ENCODE measurements around the gene SCAMP4.

Gene SCAMP4

DNA sequence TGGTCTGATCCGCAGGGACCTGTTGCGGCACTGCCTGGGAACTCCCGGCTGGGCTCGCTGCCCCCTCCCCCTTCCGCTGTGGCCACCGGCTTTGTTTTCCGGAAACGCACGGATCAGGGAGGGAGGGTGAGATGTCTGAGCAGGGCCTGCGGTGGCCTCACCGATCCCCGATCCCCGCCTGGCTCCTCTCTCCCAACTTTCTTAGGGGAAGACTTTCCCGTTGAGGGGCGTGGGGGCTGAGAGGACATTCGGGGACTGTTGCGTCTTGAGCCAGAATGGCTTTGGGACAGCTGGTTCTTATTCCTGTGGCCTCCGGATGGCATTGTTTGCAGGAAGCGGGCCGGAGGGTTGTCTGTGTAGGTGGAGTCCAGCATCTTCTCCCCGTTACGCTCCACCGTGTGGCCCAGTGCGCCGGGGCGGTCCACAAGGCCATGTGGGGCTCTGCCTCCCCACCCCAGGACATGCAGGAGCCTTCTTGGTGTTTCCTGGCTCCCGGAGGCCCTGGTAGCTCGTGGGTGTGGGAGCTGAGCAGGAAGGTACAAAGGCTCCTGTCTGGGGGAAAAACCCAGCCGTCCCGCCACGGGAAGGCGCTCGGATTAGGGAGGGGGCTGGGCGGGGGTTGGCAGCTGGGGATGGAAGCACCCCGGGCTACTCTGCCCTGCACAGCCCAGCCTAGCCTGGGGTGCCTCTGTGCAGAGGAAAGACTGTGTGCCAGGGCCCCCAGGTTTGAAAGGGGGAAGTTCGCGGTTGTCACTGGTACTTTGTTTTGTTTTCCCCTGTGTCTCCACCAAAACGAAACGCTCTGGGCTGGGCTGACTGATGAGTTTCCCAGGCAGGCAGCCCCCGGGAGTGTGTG, 37.1 kb downstream of the SCAMP4 start:
- DNase-seq = peak; percentile 81

- peak; percentile 33 for DNase-seq
Observed at GRCh38 chr19:1942934-1943555, 37.8 kb downstream of the SCAMP4 start.

DNA sequence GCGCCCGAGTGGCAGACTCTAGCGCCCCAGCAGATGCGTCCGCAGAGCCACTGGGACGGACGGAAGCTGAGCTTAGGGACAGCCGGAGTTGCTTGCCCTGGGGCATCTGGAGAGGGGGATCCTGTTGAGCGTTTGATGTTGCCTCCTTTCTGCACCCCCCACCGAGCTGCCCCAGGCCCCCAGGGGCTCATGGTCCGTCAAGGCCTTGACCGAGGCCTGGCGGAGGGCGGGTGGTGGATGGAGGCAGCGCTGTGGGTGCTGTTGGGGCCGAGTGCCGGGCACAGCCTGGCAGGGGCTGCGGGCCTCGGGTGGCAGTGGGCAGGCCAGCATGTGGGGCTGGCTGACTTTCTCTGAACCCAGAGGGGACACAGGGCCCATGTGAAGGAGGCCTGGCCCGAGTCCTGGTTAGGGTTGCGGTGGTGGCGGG, 38.5 kb downstream of the SCAMP4 start:
- DNase-seq = no peak

DNA sequence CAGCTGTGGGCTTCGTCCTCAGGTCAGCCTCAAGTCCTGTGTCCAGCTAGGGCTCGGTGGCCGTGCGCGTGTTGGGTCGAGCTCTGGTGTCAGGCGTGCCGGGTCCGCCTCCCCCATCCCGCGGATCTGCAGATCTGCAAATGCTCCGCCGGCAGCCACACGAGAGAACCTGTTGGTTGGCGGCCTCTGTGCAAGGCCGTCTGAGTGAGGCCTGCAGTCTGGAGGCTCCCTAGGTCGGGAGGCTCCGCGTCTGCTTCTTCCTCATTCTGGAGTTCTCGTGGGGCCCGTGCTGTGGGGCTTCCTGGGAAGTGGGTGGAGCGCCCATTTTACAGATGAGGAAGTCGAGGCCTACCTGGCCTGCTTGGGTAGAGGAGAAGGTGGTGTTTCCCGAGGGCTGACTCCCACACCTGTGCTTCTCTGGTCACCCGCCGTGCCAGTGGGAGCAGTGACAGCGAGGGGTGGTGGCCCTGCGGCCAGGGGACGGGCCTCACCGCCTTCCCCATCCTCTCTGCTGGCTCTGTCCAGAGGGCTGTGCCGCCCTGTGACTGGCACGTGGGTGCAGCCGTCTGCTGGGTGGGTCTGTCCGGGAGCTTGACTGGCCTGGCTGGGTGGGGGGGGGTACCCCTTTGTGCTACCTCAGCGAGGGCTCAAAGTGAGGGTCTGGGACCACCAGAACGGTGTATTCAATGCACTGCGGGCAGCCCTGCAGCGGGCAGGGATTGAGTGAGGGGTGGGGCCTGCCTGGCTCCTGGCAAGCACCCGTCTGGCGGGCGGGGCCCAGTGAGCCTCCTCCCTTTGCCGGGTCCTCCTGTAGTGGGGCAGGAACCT, 39.1 kb downstream of the SCAMP4 start:
- DNase-seq = no peak

GRCh38 chr19:1944916-1945561, 39.8 kb downstream of the SCAMP4 start:
- no peak for DNase-seq

- DNase-seq = peak; percentile 42
Observed at GRCh38 chr19:1945899-1946298, 40.7 kb downstream of the SCAMP4 start.

DNA sequence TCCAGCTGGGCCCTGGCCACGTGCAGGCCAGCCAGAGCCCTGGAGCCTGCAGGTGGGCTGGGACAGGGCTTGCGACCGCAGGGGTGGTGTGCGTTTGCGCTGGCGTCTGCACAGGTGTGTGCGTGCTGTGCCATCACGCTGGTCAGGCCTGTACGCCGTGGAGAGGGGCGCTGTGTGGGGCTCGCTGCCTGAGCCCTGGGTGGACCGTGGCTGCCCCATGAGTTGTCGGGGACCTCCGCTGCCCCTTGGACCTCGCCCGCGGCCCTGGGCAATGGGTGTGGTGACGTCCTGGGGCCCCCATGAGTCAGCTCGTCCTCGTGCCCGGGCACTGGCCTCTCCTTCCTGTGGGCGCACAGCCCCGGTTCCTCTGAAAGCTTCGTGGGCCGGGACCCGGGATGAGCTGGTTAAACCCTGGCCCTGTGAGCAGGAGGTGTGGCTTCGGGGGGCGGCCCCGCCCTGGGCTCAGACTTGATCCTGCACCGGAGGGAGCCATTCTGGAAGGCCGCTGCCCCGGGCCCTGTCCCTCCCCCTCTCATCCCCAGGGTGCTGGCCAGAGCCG, 42.5 kb downstream of the SCAMP4 start:
- DNase-seq = no peak

DNA sequence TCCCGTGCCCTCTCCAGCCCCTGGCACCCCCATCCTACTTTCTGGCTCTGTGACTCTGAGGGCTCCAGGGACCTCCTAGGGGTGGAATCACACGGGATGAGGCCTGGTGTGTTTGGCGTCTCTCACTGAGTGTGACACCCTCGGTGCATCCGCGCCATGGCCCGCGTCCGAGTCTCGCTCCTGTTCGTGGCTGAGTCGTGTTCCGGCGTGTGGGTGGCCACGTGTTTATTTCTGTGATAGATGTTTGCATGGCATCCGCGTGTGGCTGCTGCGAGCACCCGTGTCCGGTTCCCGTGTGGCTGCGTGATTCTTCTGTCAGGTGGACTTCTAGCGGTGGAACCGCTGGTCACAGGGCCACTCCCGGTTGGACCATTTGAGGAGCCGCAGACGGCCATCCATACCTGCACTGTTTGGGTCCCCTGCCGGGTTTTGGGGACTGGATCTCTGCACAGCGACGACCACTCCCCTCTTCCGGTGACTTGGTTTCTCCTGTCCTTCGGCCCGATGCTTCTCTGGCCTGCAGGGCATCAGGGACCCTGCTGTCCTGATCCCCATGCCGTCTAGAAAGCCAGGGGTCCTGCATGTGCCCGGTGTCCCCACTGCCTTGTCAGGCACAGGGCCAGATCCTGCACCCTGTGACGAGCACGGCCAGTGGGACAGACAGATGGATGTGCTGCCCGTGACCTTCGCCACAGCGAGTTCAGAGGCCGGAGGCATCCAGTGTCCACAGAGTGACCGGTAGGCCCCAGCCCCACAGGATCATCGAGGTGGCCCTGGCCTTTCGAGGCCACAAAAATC, 44.3 kb downstream of the SCAMP4 start:
- no peak for DNase-seq

DNA sequence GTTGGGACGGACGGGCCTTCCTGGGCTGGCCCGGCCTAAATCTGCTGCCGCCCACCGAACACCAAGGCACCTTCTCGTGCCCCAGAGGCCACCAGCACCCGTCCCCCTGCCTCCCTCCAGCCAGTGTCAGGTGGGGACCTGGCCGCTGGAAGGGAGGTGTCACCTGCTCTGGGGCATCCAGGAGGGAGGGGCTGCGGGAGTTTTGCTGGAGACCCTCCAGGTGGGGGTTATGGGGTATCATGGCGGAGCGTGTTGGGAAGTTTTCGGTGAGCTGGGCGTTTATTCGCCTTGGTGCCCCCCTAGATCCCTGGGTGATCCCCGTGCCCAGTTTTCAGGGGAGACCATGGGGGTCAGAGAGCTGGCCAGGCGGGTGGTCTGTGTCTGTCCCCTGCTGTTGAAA, 45.4 kb downstream of the SCAMP4 start:
- DNase-seq = no peak

DNA sequence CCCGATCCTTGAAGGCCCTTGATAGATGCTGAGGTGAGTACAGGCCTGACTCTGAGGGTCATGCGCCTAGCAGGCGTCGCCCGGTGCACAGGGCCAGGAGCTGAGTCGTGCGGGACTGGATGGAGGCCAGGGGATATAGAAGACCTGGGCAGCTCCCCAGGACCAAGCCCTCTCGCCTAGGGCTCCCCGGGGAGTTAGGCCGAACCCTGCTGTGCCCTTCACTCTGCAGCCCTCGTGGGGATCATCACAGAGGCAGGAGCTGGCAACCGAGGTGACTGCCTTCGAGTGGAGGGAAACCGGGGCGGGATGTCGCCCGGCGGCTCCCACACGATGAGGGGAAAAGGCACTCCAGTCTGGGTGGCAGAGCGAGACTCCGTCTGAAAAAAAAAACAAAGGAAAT, 47.4 kb downstream of the SCAMP4 start:
- DNase-seq = no peak

DNA sequence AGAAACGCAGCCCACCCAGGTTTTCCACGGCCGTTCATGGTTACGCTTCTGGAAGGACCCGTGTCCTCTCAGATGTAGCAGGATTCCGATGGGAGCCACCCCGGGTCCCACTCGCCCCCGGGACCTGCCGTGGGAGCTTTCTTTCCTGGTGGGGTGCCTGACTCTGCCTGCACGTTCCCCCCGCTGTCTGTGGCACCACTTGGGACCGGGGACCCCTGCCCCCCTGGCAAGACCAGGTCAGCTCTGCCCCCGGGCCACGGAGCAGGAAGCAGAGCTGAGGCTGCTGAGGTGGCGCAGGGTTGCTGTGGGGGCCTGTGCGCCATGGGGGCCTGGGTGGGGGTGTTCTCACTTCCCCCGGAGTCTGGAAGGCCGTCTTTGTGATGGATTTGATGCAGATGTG, 47.8 kb downstream of the SCAMP4 start:
- DNase-seq = no peak

GRCh38 chr19:1953441-1954094, 48.4 kb downstream of the SCAMP4 start:
- DNase-seq = no peak

- DNase-seq = no peak
Observed at GRCh38 chr19:1954532-1954933, 49.3 kb downstream of the SCAMP4 start.

DNA sequence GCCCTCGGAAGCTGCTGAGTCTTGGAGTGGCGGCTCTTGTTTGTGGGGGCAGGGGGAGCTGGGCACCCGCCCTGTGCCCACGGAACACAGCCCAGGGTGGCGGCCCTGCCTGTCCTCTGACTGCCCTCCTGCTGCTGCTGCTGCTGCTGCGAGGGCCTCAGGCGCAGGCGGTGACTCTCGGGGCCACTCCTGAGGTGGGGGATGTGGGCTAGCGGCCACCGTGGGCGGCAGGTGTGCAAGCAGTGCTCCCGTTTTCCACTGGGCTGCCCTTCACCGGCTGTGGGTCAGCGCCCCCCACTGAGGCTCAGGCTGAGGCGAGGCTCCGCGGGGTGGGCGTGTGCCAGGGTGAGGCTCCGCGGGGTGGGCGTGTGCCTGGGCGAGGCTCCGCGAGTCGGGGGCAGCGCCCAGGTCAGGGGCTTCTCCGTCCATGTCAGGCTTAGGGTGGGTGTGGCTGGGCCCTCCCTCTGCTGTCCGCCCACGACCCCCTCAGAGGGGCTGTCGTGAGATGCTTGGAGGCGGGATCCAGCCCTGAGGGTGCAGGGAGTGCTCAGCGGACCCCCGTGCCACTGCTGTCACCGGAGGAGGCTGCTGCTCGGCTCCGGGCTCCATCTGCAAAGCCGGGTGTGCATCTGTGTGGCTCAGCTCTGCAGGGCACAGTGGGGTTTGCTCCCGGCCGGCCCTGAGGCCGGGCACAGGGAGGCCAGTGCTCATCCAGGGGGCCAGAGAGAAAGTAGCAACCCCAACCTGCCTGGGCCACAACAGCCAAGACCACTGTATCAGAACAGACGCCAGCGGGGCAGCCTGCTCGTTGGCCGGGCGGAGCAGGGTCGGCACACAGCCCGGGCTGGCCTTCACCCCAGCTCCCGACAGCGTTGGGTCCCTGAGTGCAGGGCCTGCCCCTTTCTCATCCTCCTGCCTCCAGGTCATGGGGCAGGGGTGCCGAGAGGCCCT, 50.2 kb downstream of the SCAMP4 start:
- DNase-seq = no peak

DNA sequence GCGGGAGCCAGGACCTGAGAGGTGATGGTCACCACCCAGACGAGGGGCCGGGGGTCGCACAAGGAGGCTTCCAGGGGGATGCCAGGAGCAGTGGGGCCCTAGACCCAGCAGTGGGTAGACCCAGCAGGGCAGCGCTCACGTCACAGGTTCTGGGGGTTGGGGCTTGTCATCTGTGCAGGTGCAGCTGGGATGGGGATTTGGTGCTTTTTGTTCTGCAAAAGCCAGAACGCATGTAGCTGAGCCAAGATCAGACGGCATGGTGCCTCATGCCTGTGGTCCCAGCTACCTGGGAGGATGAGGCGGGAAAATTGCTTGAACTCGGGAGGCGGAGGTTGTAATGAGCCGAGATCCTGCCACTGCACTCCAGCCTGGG, 50.9 kb downstream of the SCAMP4 start:
- DNase-seq = no peak

GRCh38 chr19:1956868-1957492, 51.8 kb downstream of the SCAMP4 start:
- no peak for DNase-seq

GRCh38 chr19:1957562-1958248, 52.5 kb downstream of the SCAMP4 start:
- DNase-seq = no peak

GRCh38 chr19:1959928-1960589, 54.9 kb downstream of the SCAMP4 start:
- DNase-seq = no peak
